NCI-H1930 (cell line): ENCODE measurements around the gene AADAT.
A peak's percentile ranks its signal among the peaks of the same experiment; 100 is the strongest.
"Not testable (repeated sequence)": the region's sequence is repeated elsewhere in the genome, so short reads cannot be mapped to it uniquely, and the experiment has no call there.

Experiments
- DNase-seq, 2 experiments: peaks; one replicate each; lab custom pipeline; 2025; lab: John Stamatoyannopoulos, UW

AADAT gene

GRCh38 chr4:170089668-170090351 is at the start of gene AADAT:
Gene AADAT (minus strand): TSS chr4:170089956. CDS start chr4:170089690, 266 bp downstream.
- DNase-seq: peak; percentile 64 to 75

DNA sequence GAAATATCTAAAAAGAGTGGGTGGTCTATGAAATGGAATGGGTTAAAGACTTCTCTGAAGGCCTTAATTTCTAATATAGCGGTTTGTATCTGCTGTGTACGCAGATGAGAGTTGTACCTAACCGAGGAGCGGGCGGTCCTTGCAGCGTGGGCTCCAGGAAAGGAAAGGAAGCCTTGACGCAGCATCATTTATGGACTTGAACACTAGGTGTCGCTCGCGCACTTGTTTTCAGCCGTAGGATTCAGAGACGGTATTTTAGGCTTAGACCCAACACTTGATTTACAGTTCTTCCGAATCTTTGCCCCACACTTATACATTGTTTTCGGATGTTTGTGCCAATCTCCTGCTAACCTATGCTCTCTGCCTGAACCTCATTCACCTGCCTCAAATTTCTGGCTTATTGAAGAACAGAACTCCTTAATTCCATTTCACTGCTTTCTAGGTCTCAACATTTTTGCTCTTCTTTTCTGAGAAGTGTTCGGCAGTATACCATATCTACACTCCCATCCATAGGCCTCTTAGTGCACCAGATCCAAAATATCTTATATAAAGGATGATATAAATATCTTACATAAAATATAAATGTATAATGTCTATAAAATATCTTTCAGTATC is 48.9 kb upstream of the AADAT start:
- peak; percentile 2 to 64 for DNase-seq

DNA sequence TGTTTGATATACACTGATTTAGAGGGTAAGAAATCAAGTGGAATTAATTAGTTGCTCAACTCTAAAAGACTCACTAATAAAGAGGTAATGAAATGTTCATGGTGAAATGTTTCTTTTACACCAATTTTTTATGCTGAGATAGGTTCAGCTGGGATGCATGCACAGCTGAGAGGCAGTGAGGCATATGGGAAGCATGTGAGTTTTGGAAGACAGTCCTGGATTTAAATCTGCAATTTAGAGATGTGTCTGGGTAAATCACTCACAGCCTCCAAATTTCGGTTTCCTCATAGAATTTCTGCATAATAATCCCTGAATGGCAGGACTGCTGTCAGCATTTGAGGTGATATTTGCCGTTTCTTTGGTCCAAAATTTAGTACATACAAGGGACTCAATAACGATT is 48.2 kb upstream of the AADAT start:
- no peak for DNase-seq

DNA sequence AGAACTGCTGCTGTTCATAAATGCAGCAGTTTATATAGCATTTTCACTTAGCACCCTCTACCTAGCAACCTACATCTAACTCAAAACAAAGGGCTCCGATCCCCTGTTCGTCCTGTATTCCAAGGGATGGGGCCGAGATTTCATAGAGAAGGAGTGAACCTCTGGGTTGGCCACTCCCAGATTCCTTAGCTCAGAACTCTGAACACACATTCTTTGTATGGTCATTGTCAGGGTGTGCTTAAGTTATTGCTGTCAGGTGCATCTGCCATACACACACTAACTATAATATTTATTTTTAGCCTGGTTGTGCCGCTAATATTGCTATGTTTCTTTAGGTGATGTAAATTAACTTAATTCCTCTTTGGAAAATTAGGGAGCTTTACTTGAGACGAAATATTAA is 47.7 kb upstream of the AADAT start:
- DNase-seq: no peak

- no peak for DNase-seq
These were observed 45.1 kb upstream of the AADAT start for GRCh38 chr4:170134821-170135220.

DNA sequence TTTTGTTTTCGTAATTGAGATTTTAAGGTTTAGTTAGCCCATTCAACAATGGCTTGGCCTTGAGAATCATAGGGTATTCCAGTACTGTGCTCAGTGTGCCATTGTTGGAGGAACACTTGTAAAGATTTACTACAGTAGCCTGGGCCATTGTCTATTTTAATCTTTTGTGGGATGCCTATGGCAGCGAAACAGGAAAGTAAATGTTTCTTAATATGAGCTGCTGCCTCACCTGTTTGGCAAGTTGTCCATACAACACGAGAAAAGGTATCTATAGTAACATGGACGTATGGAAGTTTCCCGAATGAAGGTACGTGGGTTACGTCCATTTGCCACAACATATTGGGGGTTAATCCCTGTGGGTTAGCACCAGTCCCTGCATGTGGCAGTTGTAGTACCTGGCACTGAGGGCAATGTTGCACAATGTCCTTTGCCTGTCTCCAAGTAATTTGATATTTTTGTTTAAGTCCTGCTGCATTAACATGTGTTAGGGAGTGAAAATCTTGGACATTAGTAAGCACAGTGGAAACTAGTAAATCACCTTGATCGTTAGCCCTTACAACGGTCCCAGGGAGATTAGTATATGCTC is 38.6 kb upstream of the AADAT start:
- DNase-seq: no peak

DNA sequence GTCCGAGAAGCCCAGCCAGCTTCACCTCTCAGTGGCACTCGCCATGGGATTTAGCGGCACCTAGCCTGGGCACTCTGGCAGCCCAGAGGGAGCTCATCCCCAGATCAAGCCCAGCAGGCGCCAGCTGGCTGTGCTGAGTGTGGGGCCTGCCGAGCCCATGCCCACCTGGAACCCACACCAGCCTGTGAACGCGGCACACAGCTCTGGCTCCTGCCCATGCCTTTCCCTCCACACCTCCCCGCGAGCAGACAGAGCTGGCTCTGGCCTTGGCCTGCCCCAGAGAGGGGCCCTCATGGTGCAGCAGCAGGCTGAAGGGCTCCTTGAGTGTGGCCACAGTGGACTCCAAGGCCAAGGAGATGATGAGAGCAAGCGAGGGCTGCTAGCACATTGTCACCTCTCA is 38.0 kb upstream of the AADAT start:
- DNase-seq: no peak

DNA sequence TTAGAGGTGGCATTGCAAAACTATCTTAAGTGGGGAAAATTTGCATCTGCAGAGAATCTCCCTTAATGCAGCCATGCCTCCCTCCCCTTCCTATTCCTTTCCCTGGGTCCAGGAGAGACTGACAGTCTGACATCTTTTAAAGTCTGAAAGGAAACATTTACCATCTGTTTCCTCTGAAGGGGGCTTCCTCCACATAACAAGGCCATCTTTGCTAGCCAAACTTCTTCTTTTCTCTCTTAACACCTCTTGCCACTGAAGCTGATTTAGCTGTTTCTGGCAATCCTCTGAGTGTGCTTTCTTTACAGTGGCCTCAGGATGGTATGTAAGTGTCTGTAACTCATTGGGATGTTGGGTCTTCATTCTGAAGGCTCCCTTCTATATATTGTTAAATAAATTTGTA is 34.6 kb upstream of the AADAT start:
- no peak for DNase-seq

- DNase-seq: no peak
These were observed 32.5 kb upstream of the AADAT start for GRCh38 chr4:170122252-170122651.

GRCh38 chr4:170114636-170115035 is 24.9 kb upstream of the AADAT start:
- no peak for DNase-seq

DNA sequence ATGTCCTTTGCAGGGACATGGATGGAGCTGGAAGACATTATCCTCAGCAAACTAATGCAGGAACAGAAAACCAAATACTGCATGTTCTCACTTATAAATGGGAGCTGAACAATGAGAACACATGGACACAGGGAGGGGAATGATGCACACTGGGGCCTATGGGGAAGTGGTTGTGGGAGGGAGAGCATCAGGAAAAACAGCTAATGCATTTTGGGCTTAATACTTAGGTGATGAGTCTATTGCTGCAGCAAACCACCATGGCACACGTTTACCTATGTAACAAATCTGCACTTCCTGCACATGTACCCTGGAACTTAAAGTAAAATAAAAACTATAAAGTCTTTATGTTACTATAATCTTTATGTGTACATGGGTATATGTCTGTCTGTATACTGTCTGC is 24.4 kb upstream of the AADAT start:
- DNase-seq: not testable (repeated sequence)

- DNase-seq: no peak
These were observed 21.8 kb upstream of the AADAT start for GRCh38 chr4:170111546-170111945.

DNA sequence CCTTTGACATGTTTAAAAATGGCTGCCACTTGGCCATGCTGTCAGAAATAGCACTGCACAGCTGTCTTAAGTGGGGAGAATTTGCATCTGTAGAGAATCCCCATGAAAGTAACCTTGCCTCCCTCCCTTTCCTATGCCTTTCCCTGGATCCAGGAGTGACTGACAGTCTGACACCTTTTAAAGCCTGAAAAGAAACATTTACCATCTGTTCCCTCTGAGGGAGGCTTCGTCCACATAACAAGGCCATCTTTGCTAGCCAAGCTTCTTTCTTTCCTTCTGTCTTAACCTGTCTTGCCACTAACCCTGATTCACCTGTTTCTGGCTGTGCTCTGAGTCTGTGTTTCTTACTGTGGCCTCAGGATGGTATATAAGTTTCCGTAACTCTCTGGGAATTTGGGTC is 21.3 kb upstream of the AADAT start:
- DNase-seq: no peak

DNA sequence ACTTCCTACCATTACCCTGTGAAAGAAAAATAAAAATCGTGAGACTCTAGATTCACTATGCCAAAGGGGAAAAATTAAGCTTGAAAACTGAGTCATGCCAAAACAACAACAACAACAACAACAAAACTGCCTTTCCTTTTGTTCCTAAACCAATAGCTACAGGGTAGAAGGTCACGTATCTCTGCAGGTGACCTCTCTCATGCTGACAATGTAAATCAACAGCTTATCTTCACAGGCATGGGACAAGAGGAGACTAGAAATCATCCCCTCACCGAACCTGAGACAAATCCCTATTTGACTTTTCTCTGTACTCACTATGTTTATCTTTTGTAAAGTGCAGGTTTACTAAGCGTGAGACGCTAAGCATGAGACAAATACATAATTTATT is 20.5 kb upstream of the AADAT start:
- no peak for DNase-seq

DNA sequence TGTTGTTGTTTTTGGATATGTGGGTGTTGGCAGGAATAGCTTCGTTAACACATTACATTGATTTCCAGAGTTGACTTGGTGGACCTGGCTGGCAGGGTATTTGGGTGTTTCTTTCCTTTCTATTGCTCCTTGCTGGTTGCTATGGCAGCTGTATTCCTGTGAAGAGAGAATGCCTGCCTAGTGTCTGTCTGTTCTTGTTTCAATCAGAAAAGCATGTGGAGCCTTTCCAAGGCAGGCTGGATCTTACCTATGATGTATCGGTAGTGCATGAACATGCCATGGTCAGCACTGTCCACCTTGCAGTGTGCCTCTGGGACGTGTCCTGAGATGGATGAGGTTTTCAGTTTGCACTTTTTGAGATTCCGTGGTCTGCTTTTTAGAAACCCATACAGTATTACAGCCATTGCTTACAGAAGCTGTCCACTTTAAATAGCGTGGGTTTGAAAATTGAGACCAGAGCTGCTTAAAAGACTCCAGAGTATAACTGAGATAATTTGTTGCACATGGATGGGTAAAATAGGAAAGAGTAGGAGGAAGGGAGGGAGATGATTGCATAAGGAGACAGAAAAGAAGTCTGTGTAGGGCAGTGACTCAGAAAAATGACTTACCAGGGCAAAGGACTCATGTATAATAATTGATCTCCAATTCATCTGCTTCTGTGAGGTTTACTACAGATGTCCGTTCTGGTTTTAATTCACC is 20.0 kb upstream of the AADAT start:
- no peak for DNase-seq

DNA sequence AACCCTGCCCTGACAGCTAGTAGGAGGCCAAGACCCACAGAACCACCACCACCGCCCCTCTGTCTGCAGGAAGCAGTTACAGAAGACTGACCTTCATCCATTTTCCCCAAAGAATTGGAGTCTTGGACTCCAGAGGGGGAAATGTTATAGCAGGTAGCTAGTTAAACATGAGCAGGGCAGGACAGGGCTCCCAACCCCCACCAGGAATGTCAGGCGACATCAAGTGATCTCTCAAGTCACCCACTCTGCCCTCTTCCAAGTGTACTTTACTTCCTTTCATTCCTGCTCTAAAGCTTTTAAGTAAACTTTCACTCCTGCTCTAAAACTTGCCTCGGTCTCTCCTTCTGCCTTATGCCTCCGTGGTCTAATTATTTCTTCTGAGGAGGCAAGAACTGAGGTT is 17.1 kb upstream of the AADAT start:
- DNase-seq: no peak

DNA sequence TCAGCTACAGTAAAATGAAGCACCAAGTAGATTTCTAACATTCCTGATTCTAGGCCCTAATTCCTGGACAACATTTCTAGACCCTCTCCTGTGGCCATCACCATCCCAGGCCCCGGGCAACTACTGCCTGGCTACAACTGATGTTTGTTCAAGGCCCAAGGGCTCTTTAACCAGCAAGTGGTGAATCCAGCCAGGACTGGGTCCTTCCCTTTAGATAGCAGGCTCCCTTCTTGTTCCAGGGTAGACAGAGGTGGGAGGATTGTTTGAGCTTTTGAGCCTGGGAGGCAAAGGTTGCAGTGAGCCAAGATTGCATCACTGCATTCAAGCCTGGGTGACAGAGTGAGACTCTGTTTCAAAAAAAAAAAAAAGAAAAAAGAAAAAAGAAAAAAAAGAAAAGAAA is 12.7 kb upstream of the AADAT start:
- no peak for DNase-seq

GRCh38 chr4:170098171-170098570 is 8.4 kb upstream of the AADAT start:
- not testable (repeated sequence) for DNase-seq

GRCh38 chr4:170097681-170098080 is 7.9 kb upstream of the AADAT start:
- no peak for DNase-seq

- DNase-seq: no peak
These were observed 4.3 kb upstream of the AADAT start for GRCh38 chr4:170093973-170094535.

- no peak for DNase-seq
These were observed 1.4 kb upstream of the AADAT start for GRCh38 chr4:170091069-170091696.

GRCh38 chr4:170090352-170091052 is 746 bp upstream of the AADAT start:
- no peak for DNase-seq
